Keratinocyte (primary cell): ENCODE results near the gene HHIPL1. TPM values are rescaled to one million over a fixed set of nuclear protein-coding genes. Genes with fewer than 3 reads are reported as not detected.

Experiments used
- DNase-seq: peaks from one replicate; pipeline ENCODE4 v3.0.0-alpha.2; 2011; ENCODE audit warnings: low read depth, missing footprints, low spot score
- FAIRE-seq: peaks from 2 replicates; lab custom pipeline; 2011; peaks lifted over from hg19 to GRCh38; lab: Jason Lieb, UNC
- H2AFZ ChIP-seq: 2 replicates; pipeline ENCODE4 v1.6.0; 2012; ENCODE audit warnings: low read length, control low read depth, inconsistent platforms; ENCODE audit not compliant: control insufficient read depth
- H3K27ac ChIP-seq: 2 replicates; pipeline ENCODE4 v1.5.1; 2011; ENCODE audit warnings: low read length; ENCODE audit not compliant: control insufficient read depth, insufficient read depth
- H3K27me3 ChIP-seq: 3 replicates; pipeline ENCODE4 v1.6.0; 2011; ENCODE audit warnings: low read length; ENCODE audit not compliant: control insufficient read depth, insufficient read depth; ENCODE audit errors: extremely low read depth
- H3K36me3 ChIP-seq, 2 experiments: 2 replicates in 1 of 2; 3 replicates in 1 of 2; pipeline ENCODE4 v1.5.1; 2011; ENCODE audit warnings: low read length in 2 of 2, mild to moderate bottlenecking in 1 of 2; ENCODE audit not compliant: control insufficient read depth in 2 of 2, insufficient read depth in 2 of 2; ENCODE audit errors: extremely low read depth in 1 of 2
- H3K4me1 ChIP-seq: 3 replicates; pipeline ENCODE4 v1.5.1; 2011; ENCODE audit warnings: low read length; ENCODE audit not compliant: control insufficient read depth, insufficient read depth; ENCODE audit errors: extremely low read depth
- H3K4me2 ChIP-seq: 3 replicates; pipeline ENCODE4 v1.6.0; 2011; ENCODE audit warnings: low read depth, low read length; ENCODE audit not compliant: control insufficient read depth, insufficient read depth; ENCODE audit errors: extremely low read depth
- H3K4me3 ChIP-seq, 3 experiments: fragments of 200-600 bp in 1 of 3; sonication (generic) in 1 of 3; 2 replicates in 2 of 3; 3 replicates in 1 of 3; pipeline ENCODE4 v1.5.1; 2011 to 2016; ENCODE audit warnings: low read length in 3 of 3, mild to moderate bottlenecking in 3 of 3, control low read depth in 2 of 3, inconsistent platforms in 1 of 3, low read depth in 1 of 3, mixed read lengths in 1 of 3, mixed run types in 1 of 3, moderate library complexity in 1 of 3; ENCODE audit not compliant: control insufficient read depth in 2 of 3, insufficient read depth in 2 of 3; ENCODE audit errors: extremely low read depth in 1 of 3
- H3K79me2 ChIP-seq: 2 replicates; pipeline ENCODE4 v1.6.0; 2012; ENCODE audit warnings: low read length; ENCODE audit not compliant: control insufficient read depth, insufficient read depth
- H3K9ac ChIP-seq: 3 replicates; pipeline ENCODE4 v1.6.0; 2011; ENCODE audit warnings: low read length; ENCODE audit not compliant: control insufficient read depth, insufficient read depth; ENCODE audit errors: extremely low read depth
- H3K9me1 ChIP-seq: 3 replicates; pipeline ENCODE4 v1.6.0; 2011; ENCODE audit warnings: low read length; ENCODE audit not compliant: control insufficient read depth, insufficient read depth; ENCODE audit errors: extremely low read depth
- H3K9me3 ChIP-seq: 2 replicates; pipeline ENCODE4 v1.5.1; 2012; ENCODE audit warnings: low read depth, low read length; ENCODE audit not compliant: control insufficient read depth
- H4K20me1 ChIP-seq: 3 replicates; pipeline ENCODE4 v1.6.0; 2011; ENCODE audit warnings: low read length; ENCODE audit not compliant: control insufficient read depth, insufficient read depth; ENCODE audit errors: extremely low read depth
- EZH2 ChIP-seq: IDR thresholded peaks from one replicate; pipeline ENCODE4 v1.6.1; 2012; ENCODE audit warnings: inconsistent platforms, mild to moderate bottlenecking, low read length, moderate library complexity
- dilution Hi-C: fragments of 300-500 bp; cut with MboI; formaldehyde crosslinking; loops from one replicate; pipeline ENCODE4 v1.7.0; 2020; ENCODE audit warnings: low sequenced_read_pairs; ENCODE audit not compliant: extremely low pct_ligation_motif_present
- polyA plus RNA-seq, 5 experiments: library from polyadenylated mRNA; depleted of rRNA in 3 of 5; stranded (reverse) in 3 of 5; stranded (forward) in 1 of 5; unstranded in 1 of 5; fragments of >200 nt; gene quantifications; 1 replicate in 1 of 5; 2 replicates in 3 of 5; 3 replicates in 1 of 5; pipeline versions ENCODE4 v1.2.1 to v1.2.3, GENCODE V29; 2011 to 2012; ENCODE audit warnings: missing spikeins in 2 of 5, low read depth in 1 of 5, low replicate concordance in 1 of 5
- TF ChIP-seq, protein P1 (sequence below), 3 experiments: IDR thresholded peaks in 1 of 3; conservative IDR thresholded peaks in 1 of 3; optimal IDR thresholded peaks in 1 of 3; 2 replicates in 2 of 3; 3 replicates in 1 of 3; pipeline versions ENCODE3 to v1.5.1; 2011; ENCODE audit warnings: low read length in 3 of 3, mild to moderate bottlenecking in 3 of 3, moderate library complexity in 2 of 3, control low read depth in 1 of 3, inconsistent platforms in 1 of 3; ENCODE audit not compliant: insufficient read depth in 2 of 3; ENCODE audit errors: extremely low read depth in 1 of 3

HHIPL1 gene
- polyA plus RNA-seq, 1 donor (not counting 4 experiments of a cell fraction or from before 2014, with no cell fraction given): 0.08 TPM

DNA sequence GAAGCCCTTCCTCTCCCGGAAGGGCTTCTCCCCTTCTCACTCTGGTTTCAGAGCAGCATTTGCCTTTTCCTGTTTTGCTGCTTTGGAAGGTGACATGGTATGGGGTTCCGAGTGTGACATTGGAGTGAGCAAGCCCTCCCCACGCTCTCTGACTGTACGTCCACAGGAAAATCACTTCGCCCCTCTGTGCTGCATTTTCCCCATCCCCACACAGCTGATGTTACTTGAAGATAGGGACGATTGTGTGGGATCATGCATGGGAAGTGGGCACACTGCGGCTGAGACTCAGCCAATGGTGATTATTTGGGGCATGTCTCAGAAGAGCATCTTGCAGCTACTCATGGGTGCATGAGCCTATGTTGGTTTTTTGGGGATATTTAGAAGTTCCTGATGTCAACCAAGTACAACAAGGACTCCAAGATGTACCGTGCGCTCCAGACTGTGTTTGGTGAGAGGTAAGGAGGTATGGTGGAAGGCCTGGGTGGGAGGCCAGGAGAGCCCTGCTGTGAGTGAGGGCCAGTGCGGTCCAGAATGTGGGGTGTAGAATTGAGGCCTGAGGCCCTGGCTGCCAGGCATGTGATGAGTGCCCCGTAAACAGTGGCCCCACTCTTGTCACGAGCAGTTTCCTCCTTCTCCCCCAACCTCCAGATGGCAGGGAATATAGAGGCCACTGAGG is 54.3 kb downstream of the HHIPL1 start:
- Histone ChIP-seq H3K27me3 (peaks cover 13% of the 10 kb centered on the region), H4K20me1 (no peaks in the 10 kb centered on the region), H3K4me1 (no peaks in the 10 kb centered on the region), H3K9ac (no peak overlapping the region), H3K9me1 (no peaks in the 10 kb centered on the region), H3K9me3 (peaks cover 6% of the 10 kb centered on the region), H2AFZ (no peak overlapping the region), H3K4me3 (no peak overlapping the region), H3K79me2 (no peaks in the 10 kb centered on the region), H3K4me2 (no peak overlapping the region), H3K36me3 (no peaks in the 10 kb centered on the region), H3K27ac (no peak overlapping the region)
- FAIRE-seq (no peak), DNase-seq (no peak)
- dilution Hi-C loops: no loop called here
- TF ChIP-seq, protein P1, sequence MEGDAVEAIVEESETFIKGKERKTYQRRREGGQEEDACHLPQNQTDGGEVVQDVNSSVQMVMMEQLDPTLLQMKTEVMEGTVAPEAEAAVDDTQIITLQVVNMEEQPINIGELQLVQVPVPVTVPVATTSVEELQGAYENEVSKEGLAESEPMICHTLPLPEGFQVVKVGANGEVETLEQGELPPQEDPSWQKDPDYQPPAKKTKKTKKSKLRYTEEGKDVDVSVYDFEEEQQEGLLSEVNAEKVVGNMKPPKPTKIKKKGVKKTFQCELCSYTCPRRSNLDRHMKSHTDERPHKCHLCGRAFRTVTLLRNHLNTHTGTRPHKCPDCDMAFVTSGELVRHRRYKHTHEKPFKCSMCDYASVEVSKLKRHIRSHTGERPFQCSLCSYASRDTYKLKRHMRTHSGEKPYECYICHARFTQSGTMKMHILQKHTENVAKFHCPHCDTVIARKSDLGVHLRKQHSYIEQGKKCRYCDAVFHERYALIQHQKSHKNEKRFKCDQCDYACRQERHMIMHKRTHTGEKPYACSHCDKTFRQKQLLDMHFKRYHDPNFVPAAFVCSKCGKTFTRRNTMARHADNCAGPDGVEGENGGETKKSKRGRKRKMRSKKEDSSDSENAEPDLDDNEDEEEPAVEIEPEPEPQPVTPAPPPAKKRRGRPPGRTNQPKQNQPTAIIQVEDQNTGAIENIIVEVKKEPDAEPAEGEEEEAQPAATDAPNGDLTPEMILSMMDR (optimal IDR thresholded peaks at IDR 0.05 in 1 of 3, IDR thresholded peaks at IDR 0.05 in 1 of 3, conservative IDR thresholded peaks at IDR 0.05 in 1 of 3; ENCODE audit: extremely low read depth in 1 of 3, insufficient read depth in 2 of 3, low read length in 3 of 3): no peak
- TF ChIP-seq EZH2: no peak

DNA sequence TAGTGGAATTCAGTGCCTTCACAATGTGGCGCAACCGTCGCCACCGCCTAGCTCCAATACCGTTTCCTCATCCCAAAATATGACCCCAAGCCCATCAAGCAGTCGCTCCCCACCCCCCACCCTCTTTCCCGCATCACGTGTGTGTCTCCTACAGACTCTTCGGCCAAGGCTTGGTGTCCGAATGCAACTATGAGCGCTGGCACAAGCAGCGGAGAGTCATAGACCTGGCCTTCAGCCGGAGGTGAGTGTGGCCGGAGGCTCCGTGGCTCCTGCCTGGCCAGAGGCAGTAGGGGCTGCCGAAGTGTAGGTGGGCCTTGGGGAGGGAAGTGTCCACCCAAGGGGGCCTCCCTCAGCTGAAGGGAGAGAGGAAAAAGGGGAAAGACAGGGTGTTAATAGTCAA is 54.9 kb downstream of the HHIPL1 start:
- no peaks in the 10 kb centered on the region for H4K20me1 ChIP-seq
- TF ChIP-seq, protein P1 (optimal IDR thresholded peaks at IDR 0.05 in 1 of 3, IDR thresholded peaks at IDR 0.05 in 1 of 3, conservative IDR thresholded peaks at IDR 0.05 in 1 of 3; ENCODE audit: extremely low read depth in 1 of 3, insufficient read depth in 2 of 3, low read length in 3 of 3): no peak
- TF ChIP-seq EZH2: no peak
- H3K79me2 ChIP-seq: no peaks in the 10 kb centered on the region
- H3K9ac ChIP-seq: no peak overlapping the region
- H3K4me1 ChIP-seq: no peaks in the 10 kb centered on the region
- peaks cover 13% of the 10 kb centered on the region for H3K27me3 ChIP-seq
- H3K9me1 ChIP-seq: no peaks in the 10 kb centered on the region
- H3K4me2 ChIP-seq: no peak overlapping the region
- peaks cover 6% of the 10 kb centered on the region for H3K9me3 ChIP-seq
- no peak overlapping the region for H3K27ac ChIP-seq
- H3K4me3 ChIP-seq: no peak overlapping the region
- dilution Hi-C loops: loop anchor here (25.0 kb wide), 1 partner anchor 162 kb away; no protein-coding TSS in a partner anchor
- no peak overlapping the region for H2AFZ ChIP-seq
- no peaks in the 10 kb centered on the region for H3K36me3 ChIP-seq
- DNase-seq (no peak), FAIRE-seq (no peak)
